ENCODE results near the gene OR2L8.

The OR2L8 gene

DNA sequence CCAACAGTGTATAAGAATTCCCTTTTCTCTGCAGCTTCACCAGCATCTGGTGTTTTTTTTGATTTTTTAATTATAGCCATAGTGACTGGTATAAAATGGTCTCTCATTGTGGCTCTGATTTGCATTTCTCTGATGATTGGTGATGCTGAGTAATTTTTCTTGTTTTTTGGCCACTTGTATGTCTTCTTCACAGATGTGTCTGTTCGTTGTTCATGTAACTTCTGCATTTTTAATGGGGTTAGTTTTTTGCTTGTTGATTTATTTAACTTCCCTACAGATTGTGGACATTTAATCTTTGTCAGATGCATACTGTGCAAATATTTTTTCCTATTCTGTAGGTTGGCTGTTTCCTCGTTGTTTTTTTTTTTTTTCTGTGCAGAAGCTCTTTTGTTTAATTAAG is 44.3 kb downstream of the OR2L8 start:
- no peak for DNase-seq

DNA sequence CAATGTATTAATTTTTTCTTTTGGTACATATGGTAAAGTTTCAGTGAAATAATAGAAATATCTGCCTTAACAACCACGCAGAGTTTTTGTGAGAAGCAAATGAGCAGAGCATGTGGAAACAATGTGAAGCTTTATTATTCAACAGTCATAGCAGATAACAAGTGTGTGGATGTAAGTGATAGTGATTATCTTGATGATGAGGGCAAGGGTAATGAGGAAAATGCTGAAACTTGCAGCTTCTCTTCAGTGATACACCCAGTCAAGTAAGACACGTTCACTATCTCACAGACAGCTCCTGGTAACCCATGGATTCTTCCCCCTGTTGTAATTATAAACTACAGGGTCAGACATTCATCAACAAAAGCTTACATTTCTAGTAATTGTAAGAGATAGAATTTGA is 50.2 kb downstream of the OR2L8 start:
- DNase-seq, result no peak

Measured in fibroblast of skin of scalp (primary cell).